ENCODE results near the gene ISY1.
"Not testable (repeated sequence)": the region's sequence is repeated elsewhere in the genome, so short reads cannot be mapped to it uniquely, and the experiment has no call there.

Gene ISY1

DNA sequence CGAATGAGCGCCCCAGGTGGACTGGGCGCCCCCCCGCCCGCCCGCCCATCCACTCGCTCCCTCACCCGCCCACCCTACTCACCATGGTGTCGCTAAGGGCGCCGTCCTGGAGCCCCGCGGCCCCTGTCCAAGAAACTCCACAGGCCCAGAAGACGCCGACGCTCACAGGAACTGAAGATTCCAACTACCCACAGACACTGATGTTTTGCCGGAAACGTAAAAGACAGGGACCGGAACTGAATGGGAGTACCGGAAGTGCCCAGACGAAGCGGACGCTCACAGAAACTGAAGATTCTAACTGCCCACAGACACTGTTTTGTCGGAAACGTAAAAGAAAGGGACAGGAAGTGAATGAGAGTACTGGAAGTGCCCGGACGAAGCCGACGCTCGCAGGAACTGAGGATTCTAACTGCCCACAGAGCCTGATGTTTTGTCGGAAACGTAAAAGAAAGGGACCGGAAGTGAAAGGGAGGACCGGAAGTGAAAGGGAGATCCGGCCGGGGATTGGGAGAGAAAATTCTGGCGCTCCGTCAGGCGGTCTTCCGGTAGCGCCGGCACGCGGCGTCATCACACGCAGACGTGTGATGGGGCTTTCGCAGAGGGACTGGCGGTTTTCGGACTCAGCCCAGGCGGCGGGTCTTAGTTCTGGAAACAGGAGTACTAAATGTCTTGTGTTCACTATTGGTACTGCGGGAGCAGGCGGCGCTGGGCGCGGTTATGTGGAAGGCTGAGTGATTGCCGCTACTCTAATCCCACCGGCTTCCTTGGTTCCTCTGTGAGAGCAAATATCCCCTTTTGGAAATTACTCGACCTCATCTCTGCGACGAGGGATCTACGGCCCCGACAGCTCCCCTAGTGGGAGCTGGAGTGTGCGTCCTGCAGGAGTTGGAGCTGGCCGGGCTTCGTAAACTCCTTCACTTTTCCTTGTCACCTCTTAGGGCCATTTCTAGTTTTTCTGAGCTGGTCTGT is at the start of gene ISY1:
TSS of gene ISY1 (minus strand) at position 173 of the 969 bp plus-strand sequence. CDS start at position 85, 88 bp downstream.
- peak; percentile 70 to 76 for DNase-seq (ENCODE audit: low read depth in 2 of 2)

DNA sequence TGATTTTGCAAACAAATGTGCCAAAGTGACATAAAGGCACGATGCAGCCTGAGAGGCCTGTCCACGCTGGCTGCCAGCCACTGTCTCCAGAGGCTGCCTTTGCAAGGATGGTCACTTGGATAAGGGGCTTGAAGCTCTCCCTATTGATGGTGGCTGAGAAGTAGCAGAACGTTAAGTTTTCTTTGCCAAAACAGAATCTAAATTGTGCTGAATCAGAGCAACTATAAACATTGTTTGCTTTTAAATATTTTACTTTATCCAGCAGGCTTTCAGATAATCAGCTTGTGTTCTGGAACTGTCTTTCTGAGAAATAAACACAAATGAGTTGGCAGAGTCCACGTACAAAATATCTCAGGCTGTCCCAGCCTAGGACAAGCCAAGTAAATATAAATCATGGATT is 46.6 kb upstream of the ISY1 start:
- DNase-seq (ENCODE audit: low read depth in 2 of 2) = no peak

DNA sequence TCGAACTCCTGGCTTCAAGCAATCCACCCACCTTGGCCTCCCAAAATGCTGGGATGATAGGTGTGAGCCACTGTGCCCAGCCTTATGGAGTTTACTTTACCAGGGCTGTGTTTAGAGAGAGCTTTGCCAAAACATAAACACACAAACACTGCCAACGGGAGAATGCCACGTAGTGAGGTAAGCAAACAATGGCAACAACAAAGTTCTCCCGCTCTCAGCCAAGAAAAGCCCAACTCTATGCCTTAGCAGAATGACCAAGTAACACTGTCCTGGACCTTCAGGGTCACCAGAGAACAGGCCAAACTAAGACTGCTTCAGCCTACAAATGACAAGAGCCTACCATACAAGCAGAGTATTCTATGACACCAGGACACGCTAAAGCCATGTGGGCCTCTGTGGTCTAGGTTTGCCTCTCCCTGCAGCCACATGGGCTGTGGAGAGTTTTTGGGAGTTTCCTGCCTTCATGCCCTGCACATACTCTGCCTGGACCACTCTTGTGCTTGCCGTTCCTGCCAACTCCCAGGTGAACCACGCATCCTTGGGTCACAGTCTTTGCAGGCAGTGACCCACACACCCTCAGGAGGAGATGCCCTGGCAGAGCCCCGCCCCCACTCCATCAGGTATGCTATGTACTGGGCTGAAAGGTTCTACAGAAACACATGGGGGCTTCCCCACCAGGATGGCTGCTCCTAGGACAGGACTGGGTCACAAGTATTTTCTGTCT is 44.4 kb upstream of the ISY1 start:
- no peak for DNase-seq (ENCODE audit: low read depth in 2 of 2)

DNA sequence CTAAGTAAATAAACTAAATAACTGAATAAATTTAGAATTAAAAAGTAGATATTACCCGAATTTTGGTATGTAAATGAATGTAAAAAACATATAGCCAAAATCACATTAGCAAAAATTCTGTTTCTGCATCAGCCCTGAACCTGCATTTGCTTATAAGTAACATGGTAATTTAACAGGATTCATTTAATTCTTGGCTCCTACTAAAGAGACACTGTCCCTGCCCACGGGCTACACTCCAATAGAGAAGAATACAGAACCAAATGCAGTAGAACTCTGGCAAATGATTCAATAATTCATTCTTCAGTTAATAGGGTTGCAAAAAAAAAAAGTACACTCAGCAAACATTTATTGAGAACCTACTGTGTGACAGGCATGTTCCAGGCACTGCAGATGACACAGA is 43.6 kb upstream of the ISY1 start:
- no peak for DNase-seq (ENCODE audit: low read depth in 2 of 2)

- DNase-seq (ENCODE audit: low read depth in 2 of 2) = no peak
These were observed 38.5 kb upstream of the ISY1 start for GRCh38 chr3:129199366-129199765.

DNA sequence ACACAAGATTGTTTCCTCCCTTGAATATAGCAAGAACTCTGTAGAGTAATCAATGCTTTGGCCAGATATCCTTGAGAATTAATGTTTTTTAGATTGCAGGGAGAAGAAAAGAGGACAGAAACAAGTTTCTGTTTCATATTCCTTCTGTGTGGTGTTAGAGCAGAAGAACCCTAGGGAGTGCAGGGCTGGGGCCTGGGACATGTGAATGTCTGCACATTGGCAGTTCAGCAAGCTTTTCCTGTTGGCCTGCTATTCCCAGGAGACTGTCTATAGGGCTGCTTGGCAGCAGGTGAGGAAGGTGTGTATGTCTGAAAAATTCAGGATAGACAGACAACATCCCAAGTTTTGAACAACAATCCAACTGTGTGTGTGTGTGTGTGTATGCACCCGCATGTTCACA is 36.5 kb upstream of the ISY1 start:
- DNase-seq (ENCODE audit: low read depth in 2 of 2) = no peak

DNA sequence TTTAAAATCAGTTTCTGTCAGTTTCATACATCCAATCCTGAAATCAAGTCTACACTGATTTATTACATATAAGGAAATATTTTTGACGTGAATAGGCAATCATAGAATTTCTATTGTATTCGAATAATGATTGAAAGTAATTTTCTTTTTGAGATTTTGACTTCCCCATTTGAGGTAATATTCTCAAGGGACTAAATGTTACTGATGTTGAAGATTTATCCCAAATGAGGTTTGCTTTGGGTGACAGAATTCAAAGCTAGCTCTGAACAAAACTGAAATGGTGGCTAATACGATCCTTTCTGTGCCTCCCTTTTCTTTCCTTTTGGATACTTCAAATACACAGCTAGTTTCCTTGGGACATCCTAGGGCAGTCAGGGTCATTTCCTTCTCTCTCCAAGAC is 35.7 kb upstream of the ISY1 start:
- no peak for DNase-seq (ENCODE audit: low read depth in 2 of 2)

DNA sequence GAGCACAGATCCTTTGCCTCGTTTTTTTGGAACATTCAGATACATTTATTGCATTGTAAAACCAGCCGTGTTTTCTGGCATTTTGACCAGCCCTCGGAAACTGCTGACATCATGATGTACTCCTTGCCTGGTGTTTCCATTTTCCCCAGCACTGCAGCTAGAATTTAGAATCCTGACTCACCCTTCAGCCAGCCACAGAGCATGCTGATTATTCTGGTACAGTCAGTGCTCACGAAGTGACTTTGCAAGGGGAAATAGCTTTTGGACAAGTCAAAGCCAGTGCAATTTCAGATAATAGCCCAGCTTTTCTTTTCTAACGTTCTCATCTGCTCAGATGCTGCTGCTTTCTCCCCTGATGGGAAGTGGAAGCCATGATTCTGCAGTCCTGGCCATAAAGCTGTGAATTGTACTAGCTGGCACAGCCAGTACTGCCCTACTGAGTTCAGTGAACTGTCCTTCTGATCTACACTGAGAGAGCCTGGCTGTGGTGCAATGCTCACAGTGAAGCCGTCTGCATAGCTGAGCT is 34.9 kb upstream of the ISY1 start:
- no peak for DNase-seq (ENCODE audit: low read depth in 2 of 2)

- not testable (repeated sequence) for DNase-seq (ENCODE audit: low read depth in 2 of 2)
These were observed 28.9 kb upstream of the ISY1 start for GRCh38 chr3:129189793-129190192.

DNA sequence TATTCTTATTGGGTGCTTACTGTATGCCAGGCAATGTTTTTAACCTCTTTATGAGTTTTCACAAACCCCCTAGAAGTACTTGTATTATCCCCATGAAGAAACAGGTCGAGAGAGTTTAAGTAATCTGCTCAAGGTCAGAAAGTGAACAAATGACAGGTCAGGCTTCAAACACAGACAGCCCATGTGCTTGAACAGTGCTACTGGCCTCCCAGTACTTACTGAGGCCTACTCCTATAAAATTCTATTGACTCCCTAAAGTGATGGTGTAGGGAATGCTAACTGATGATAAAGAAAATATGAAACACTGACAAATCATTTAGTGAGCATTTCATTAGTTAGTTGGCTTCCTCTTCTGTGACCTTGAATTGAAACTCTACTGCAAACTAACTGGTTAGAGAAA is 27.0 kb upstream of the ISY1 start:
- DNase-seq (ENCODE audit: low read depth in 2 of 2) = no peak

GRCh38 chr3:129185783-129186182 is 24.9 kb upstream of the ISY1 start:
- no peak for DNase-seq (ENCODE audit: low read depth in 2 of 2)

GRCh38 chr3:129184784-129185542 is 24.1 kb upstream of the ISY1 start:
- DNase-seq (ENCODE audit: low read depth in 2 of 2) = not testable (repeated sequence)

DNA sequence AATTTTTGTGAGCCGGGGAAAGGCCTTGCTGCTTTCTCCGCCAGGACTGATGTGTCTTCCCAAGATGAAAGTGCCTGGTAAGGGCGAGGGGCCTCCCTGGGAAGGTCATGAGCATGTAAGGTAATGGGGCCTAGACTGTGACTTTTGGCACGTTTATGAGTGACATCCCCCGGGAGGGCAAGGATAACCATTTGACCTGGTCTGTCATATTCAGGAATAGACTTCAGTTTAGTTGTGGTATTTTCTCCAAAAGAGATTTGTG is 23.5 kb upstream of the ISY1 start:
- no peak for DNase-seq (ENCODE audit: low read depth in 2 of 2)

DNA sequence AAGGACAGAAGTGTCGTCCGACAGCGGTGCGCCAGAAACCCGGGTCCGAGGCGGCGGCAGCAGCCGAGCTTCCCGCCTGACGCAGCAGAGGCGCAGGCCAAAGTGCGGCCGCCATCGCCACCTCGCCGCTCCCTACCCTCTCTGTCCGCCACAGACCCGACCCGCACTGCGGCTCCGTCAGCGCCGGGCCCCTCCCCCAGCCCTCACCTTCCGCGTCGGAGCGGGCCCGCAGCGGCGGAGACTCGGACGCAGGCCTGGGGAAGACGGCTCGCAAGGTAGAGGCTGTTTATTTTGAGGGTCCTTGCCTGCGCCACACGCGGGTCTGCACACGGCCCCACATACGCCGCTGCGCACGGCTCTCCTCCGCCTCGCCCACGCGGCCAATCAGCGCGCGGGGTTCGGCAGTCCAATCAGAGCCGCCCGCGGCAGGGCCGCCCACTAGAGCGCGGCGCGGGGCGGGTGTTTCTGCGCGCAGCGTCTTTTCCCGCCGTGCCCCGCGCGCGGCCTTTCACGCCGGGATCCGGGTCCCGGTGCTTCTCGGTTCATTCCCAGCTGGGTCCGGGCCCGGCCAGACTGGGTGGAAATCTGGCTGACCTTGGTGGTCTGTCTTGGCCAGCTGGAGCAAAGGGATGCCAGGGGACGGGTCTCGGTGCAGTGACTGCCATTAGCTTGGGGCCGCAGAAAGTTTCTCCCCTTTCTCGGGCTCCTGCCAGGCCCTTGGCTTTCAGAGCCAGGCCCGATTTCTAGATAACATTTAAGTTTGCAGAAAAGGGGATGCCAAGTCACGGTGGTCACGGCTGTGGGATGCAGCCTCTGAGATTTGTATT is 22.9 kb upstream of the ISY1 start, which contains the start of gene CNBP:
TSS of gene CNBP (minus strand) at position 328 of the 827 bp plus-strand sequence. CDS start 12,139 bp downstream, outside the sequence.
- DNase-seq (ENCODE audit: low read depth in 2 of 2) = peak; percentile 80 to 86

GRCh38 chr3:129182390-129183185 is 21.7 kb upstream of the ISY1 start:
- DNase-seq (ENCODE audit: low read depth in 2 of 2) = no peak

DNA sequence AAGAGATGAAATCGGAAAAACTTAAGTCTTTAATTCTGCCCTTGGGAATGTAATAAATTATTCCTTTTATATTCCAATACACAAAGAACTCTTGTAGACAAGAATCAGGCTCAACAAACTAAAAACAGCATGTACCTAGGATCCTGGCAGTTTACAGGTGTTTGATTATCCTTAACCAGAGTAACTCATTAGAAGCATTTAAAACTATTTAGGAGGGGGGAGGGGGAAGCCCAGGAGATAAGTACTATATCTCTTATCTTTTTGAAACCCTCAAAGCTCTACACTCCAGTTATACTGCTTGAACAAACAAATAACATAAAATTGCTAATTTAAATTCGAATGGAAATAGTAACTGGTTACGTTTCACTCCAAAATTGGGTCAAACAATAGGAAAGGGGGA is 21.0 kb upstream of the ISY1 start:
- DNase-seq (ENCODE audit: low read depth in 2 of 2) = no peak

DNA sequence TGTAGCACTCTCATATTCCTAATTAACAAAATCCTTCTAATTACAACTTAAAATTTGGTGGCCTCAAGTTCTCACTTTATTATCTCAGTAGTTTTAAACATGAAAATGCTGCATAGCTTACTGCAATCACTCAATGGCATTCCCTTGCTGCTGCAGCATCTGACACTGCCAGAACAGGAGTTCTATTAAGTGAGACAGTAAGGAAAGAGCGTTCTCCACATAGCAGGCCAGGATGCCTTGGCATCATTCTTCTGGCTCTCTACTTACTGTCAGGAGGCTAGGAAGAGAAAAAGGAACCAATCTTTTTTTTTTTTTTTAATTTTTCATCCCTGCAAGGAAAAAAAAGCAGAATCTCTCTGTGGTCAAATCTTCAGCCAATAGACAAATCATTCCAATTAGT is 19.6 kb upstream of the ISY1 start:
- no peak for DNase-seq (ENCODE audit: low read depth in 2 of 2)

DNA sequence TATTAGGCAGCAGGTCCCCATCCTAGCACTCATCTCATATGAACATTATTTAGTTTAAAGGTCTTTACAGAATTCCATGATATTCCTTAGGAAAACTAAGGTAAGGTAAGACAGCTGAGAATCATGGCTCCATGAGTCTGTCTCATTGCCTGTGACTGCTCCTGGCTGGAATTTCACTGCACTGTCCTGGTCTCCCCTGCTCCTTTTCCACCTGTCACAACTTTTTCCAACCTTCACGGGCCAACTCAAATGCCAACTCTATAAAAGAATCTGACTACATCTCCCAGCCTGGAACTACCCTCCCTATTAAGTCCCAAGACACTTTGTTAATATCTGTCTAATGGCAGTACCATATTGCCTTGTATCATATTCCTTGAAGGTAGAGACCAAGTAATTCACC is 15.2 kb upstream of the ISY1 start:
- DNase-seq (ENCODE audit: low read depth in 2 of 2) = no peak

GRCh38 chr3:129173725-129174124 is 12.9 kb upstream of the ISY1 start:
- no peak for DNase-seq (ENCODE audit: low read depth in 2 of 2)

DNA sequence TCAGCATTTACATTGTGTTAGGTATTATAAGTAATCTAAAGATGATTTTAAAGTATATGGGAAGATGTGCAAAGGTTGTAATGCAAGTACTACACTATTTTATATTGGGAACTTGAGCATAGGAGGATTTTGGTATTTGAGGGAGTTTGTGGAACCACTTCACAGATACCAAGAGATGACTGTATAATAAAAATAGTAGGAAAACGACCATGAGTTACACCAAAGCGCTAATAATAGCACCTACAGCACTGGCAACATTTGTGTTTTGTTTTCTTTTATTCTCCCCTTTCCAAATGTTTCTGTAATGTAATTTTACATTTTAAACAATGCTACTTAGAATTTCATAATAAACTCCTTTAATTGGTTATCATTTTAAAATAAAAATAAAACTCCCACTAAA is 12.3 kb upstream of the ISY1 start:
- DNase-seq (ENCODE audit: low read depth in 2 of 2) = no peak
